Measurements from ENCODE around the gene WNK1. TPM values are rescaled to one million over a fixed set of nuclear protein-coding genes. Genes with fewer than 3 reads are reported as not detected.

WNK1 gene
- total RNA-seq, 4 donors from 2014 or later, result 273 to 518 (median 346) TPM

DNA sequence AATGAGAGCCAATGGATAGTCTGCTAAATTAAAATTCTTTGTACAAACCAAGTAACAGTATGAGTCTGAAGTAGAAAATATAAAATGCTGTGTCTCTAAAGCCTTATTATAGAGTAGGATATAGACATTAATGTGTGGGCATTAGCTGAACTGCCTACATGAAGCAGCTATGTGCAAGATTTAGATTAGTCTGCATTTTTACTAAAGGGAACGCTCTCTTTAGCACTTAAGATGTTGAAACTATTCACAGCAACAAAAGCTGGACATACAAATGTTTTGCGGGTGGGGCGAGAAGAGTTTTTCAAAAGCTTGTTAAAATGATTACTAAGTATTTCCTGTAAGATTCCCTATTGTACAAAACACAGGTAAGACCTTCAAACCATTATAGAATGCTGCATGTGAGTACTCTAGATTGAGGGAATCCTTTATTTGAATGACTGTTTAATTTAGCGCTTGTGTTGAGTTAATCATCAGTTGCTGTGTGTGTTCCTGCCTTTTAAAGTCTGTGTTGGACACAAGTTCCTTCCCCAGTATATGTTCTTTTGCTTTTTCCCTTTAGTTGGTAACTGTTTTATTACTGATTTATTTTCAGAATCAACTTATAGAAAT, 110.0 kb downstream of the WNK1 start:
- 88 to 90% methylated on average over 4 of the region's 4 CpGs for WGBS, 2 donors
- intact Hi-C loops (cut with DNase I; ENCODE audit: low total_unique reads), result no loop called here
- H3K4me3 ChIP-seq (ENCODE audit: low read depth, poor library complexity, severe bottlenecking), result no peak overlapping the region
- TF ChIP-seq POLR2A (IDR thresholded peaks at IDR 0.05), result no peak
- TF ChIP-seq, protein P1, sequence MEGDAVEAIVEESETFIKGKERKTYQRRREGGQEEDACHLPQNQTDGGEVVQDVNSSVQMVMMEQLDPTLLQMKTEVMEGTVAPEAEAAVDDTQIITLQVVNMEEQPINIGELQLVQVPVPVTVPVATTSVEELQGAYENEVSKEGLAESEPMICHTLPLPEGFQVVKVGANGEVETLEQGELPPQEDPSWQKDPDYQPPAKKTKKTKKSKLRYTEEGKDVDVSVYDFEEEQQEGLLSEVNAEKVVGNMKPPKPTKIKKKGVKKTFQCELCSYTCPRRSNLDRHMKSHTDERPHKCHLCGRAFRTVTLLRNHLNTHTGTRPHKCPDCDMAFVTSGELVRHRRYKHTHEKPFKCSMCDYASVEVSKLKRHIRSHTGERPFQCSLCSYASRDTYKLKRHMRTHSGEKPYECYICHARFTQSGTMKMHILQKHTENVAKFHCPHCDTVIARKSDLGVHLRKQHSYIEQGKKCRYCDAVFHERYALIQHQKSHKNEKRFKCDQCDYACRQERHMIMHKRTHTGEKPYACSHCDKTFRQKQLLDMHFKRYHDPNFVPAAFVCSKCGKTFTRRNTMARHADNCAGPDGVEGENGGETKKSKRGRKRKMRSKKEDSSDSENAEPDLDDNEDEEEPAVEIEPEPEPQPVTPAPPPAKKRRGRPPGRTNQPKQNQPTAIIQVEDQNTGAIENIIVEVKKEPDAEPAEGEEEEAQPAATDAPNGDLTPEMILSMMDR (IDR thresholded peaks at IDR 0.05), result no peak
- DNase-seq (ENCODE audit: low spot score in 2 of 2), result no peak

DNA sequence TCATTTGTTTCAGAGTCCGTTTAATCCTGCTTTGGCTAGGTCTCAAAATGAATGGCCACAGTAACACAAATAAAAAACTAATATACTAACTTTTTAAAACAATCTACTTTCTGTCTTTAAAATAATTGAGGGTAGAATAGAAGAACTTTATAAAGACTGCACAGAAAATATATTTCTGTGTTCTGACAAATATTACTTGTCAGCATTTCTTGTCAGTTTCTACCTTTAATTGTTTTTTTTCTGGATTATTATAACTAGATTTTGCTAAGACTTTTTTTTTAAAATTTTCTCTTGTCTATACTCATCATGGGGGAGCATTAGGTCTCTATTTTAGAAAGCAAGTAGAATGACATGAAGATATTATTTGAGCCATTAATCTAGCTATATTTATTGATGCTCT, 110.9 kb downstream of the WNK1 start:
- intact Hi-C loops (cut with DNase I; ENCODE audit: low total_unique reads), result loop anchor here (1.0 kb wide), 1 partner anchor 19 kb away; no protein-coding TSS in a partner anchor
- DNase-seq (ENCODE audit: low spot score in 2 of 2), result no peak
- no peak overlapping the region for H3K4me3 ChIP-seq (ENCODE audit: low read depth, poor library complexity, severe bottlenecking)
- 72 to 79% methylated on average over 1 of the region's 1 CpG for WGBS, 2 donors
- TF ChIP-seq, protein P1 (IDR thresholded peaks at IDR 0.05), result no peak
- TF ChIP-seq POLR2A (IDR thresholded peaks at IDR 0.05), result no peak

DNA sequence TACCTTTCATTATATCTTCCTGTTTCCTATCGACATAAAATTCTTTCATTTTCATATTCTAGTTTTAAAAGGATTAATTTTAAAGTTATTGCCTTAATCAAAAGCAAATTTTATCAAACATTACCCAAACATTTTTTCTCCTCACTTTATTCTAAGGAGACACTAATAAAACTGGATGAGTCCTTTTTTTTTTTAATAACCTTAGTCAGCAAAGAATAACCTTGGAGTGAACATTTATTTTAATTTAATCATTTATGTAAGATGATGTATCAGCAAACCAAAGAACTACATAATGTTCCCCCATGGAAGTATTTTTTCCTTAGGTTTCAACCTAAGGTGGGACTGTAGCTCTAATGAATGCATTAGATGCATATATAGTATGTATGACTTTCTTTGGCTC, 113.2 kb downstream of the WNK1 start:
- no peak for DNase-seq (ENCODE audit: low spot score in 2 of 2)
- intact Hi-C loops (cut with DNase I; ENCODE audit: low total_unique reads), result no loop called here
- 90 to 92% methylated on average over 1 of the region's 1 CpG for WGBS, 2 donors
- no peak overlapping the region for H3K4me3 ChIP-seq (ENCODE audit: low read depth, poor library complexity, severe bottlenecking)
- no peak for TF ChIP-seq POLR2A (IDR thresholded peaks at IDR 0.05)
- TF ChIP-seq, protein P1 (IDR thresholded peaks at IDR 0.05), result no peak

DNA sequence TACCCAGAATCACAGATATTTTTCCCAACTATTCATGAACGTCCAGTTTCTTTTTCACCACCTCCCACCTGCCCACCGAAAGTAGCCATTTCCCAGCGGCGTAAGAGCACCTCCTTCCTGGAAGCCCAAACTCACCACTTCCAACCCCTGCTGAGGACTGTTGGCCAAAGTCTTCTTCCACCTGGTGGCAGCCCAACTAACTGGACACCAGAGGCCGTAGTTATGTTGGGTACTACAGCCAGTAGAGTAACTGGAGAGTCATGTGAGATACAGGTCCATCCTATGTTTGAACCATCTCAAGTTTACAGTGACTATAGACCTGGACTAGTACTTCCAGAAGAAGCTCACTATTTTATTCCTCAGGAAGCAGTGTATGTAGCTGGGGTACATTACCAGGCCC, 115.5 kb downstream of the WNK1 start:
- no peak for TF ChIP-seq POLR2A (IDR thresholded peaks at IDR 0.05)
- TF ChIP-seq, protein P1 (IDR thresholded peaks at IDR 0.05), result no peak
- WGBS, 2 donors, result 94 to 98% methylated on average over 5 of the region's 5 CpGs
- no peak overlapping the region for H3K4me3 ChIP-seq (ENCODE audit: low read depth, poor library complexity, severe bottlenecking)
- intact Hi-C loops (cut with DNase I; ENCODE audit: low total_unique reads), result no loop called here
- DNase-seq (ENCODE audit: low spot score in 2 of 2), result no peak

DNA sequence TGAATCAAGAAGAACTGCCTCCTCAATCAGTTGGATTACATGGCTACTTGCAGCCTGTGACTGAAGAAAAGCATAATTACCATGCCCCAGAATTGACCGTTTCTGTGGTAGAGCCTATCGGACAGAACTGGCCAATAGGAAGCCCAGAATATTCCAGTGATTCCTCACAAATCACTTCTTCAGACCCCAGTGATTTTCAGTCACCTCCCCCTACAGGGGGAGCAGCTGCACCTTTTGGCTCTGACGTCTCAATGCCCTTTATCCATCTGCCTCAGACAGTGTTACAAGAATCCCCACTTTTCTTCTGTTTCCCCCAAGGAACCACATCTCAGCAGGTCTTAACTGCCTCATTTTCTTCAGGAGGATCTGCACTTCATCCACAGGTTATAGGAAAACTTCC, 116.3 kb downstream of the WNK1 start:
- H3K4me3 ChIP-seq (ENCODE audit: low read depth, poor library complexity, severe bottlenecking), result no peak overlapping the region
- intact Hi-C loops (cut with DNase I; ENCODE audit: low total_unique reads), result no loop called here
- no peak for TF ChIP-seq POLR2A (IDR thresholded peaks at IDR 0.05)
- TF ChIP-seq, protein P1 (IDR thresholded peaks at IDR 0.05), result no peak
- 77 to 80% methylated on average over 3 of the region's 3 CpGs for WGBS, 2 donors
- DNase-seq (ENCODE audit: low spot score in 2 of 2), result no peak

DNA sequence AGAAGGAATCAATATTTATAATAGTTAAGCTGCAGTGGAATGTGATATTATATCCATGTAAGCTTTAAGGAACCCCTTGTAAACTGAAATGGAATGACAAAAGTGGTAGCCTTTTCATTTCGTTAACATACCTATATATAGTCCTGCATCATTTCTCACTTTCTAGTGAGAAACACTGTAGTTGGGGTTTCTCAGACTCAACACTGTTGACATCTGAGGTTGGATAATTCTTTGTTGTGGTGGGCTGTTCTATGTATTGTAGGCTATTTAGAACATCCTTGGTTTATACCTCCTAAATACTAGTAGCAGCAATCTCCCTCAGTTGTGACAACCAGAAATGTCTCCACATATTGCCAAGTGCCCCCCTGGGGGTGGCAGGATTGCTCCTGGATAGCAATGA, 118.0 kb downstream of the WNK1 start:
- no peak overlapping the region for H3K4me3 ChIP-seq (ENCODE audit: low read depth, poor library complexity, severe bottlenecking)
- no peak for DNase-seq (ENCODE audit: low spot score in 2 of 2)
- intact Hi-C loops (cut with DNase I; ENCODE audit: low total_unique reads), result loop anchor here (10.0 kb wide), 1 partner anchor 54 kb away; no protein-coding TSS in a partner anchor
- 92 to 100% methylated on average over 1 of the region's 1 CpG for WGBS, 2 donors
- TF ChIP-seq, protein P1 (IDR thresholded peaks at IDR 0.05), result no peak
- TF ChIP-seq POLR2A (IDR thresholded peaks at IDR 0.05), result no peak

Data from lower leg skin (tissue), 4 donors.